Measurements from ENCODE around the gene TLCD5.

Gene TLCD5

DNA sequence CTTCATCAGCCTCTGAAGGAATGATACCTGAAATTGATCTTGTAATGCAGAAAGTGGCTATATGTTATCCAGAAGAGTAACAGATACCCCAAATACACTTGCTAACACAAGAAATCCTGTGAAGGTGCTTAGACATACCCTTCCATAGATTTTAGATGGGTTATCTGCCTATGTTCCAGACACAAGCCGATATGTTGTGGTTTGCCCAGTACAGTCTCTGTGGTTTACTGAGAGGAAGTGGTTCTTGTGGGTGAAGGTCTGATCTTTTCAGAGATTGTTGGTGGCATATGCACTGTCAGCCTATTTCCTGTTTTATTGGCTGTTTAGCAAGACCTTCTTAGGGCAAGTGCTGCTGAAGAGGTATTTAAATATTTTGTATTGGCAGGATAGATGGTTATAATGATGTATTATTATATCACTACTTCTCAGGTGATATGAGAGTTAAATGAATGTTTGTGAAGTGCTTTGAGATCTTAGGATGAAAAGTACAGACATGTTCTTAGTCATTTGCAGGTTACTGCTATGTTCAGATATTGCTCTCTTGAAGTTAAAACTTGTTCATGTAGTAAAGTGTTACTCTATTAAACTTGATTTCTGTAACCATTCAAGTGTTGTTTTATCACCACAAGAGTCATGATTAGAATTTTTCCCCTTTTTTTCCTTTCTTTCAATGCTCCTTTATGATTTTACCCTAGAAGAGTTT, 19.4 kb downstream of the TLCD5 start:
- Histone ChIP-seq H3K36me3 (ENCODE audit: control insufficient read depth in 2 of 2, insufficient read depth in 1 of 2, low read length in 2 of 2) (no peaks in the 10 kb centered on the region), H3K4me1 (ENCODE audit: control insufficient read depth, insufficient read depth, low read length) (peaks cover 6% of the 10 kb centered on the region), H3K9me3 (ENCODE audit: control insufficient read depth, insufficient read depth, low read depth, low read length) (no peaks in the 10 kb centered on the region), H3K4me3 (ENCODE audit: low read depth, low read length) (no peak overlapping the region), H3K27ac (ENCODE audit: extremely low read depth, low read depth, low read length) (no peak overlapping the region)
- ChIA-PET CTCF (interaction anchor here (1.6 kb wide), 1 partner anchor 10 kb away, joined by 5 read pairs; no protein-coding TSS in a partner anchor), POLR2A (no interaction called here)
- peak; percentile 30; the same call in 1 of the 2 replicates for TF ChIP-seq ZBTB17 (tag by site-specific recombination; IDR thresholded peaks at IDR 0.05)
- 0 out of 2 replicates have a peak, but pooled peaks have one; percentile 11 for TF ChIP-seq ZNF600 (tag by site-specific recombination; IDR thresholded peaks at IDR 0.05)
- peak; percentile 46; the same call in 1 of the 2 replicates for TF ChIP-seq PRDM6 (tag by site-specific recombination; IDR thresholded peaks at IDR 0.05)
- 0 out of 2 replicates have a peak, but pooled peaks have one; percentile 22 for TF ChIP-seq SP7 (tag by site-specific recombination; IDR thresholded peaks at IDR 0.05)
- TF ChIP-seq ZNF16 (tag by site-specific recombination; IDR thresholded peaks at IDR 0.05; ENCODE audit: low read depth), result no peak
- no peak for TF ChIP-seq ZNF658 (tag by site-specific recombination; IDR thresholded peaks at IDR 0.05)
- 0 out of 2 replicates have a peak, but pooled peaks have one; percentile 15 for TF ChIP-seq FEZF1 (tag by site-specific recombination; IDR thresholded peaks at IDR 0.05)

DNA sequence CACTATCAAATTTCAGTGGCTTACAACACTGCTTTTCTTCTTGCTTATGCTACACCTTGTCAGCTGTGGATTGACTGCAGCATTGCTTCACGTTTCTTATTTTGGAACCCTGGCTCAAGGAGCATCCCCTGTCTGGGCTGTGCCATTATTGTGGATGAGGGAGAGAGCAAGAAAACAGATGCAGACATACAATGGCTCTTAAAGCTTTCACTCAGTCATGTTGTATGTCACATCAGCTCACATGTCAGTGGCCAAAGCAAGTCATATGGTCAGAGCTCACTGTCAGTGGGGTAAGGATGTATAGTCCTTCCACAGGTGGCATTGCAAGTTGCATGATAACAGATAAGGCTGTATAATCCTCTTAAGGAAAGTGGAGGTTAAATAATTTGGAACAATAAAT, 21.1 kb downstream of the TLCD5 start:
- Histone ChIP-seq H3K4me1 (ENCODE audit: control insufficient read depth, insufficient read depth, low read length) (peaks cover 6% of the 10 kb centered on the region), H3K27ac (ENCODE audit: extremely low read depth, low read depth, low read length) (no peak overlapping the region), H3K4me3 (ENCODE audit: low read depth, low read length) (no peak overlapping the region), H3K9me3 (ENCODE audit: control insufficient read depth, insufficient read depth, low read depth, low read length) (no peaks in the 10 kb centered on the region), H3K36me3 (ENCODE audit: control insufficient read depth in 2 of 2, insufficient read depth in 1 of 2, low read length in 2 of 2) (no peaks in the 10 kb centered on the region)
- ChIA-PET CTCF (interaction anchor here (0.6 to 1.6 kb wide), 2 partner anchors 11 to 12 kb away, joined by 3 to 5 read pairs; no protein-coding TSS in a partner anchor), POLR2A (interaction anchor here (1.0 to 1.2 kb wide), 2 partner anchors 10 to 11 kb away, joined by 4 to 5 read pairs; partner anchors contain the start of gene ARHGEF12)
- TF ChIP-seq, protein P1, sequence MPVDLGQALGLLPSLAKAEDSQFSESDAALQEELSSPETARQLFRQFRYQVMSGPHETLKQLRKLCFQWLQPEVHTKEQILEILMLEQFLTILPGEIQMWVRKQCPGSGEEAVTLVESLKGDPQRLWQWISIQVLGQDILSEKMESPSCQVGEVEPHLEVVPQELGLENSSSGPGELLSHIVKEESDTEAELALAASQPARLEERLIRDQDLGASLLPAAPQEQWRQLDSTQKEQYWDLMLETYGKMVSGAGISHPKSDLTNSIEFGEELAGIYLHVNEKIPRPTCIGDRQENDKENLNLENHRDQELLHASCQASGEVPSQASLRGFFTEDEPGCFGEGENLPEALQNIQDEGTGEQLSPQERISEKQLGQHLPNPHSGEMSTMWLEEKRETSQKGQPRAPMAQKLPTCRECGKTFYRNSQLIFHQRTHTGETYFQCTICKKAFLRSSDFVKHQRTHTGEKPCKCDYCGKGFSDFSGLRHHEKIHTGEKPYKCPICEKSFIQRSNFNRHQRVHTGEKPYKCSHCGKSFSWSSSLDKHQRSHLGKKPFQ (tag by site-specific recombination; IDR thresholded peaks at IDR 0.05), result no peak
- TF ChIP-seq ZNF76 (tag by site-specific recombination; IDR thresholded peaks at IDR 0.05; ENCODE audit: borderline replicate concordance, low read depth) (no peak), PRDM1 (tag by site-specific recombination; IDR thresholded peaks at IDR 0.05) (0 out of 2 replicates have a peak, but pooled peaks have one; percentile 21), ZNF366 (tag by site-specific recombination; conservative IDR thresholded peaks at IDR 0.05) (no peak), ZXDB (tag by site-specific recombination; IDR thresholded peaks at IDR 0.05) (no peak), ZNF416 (tag by site-specific recombination; IDR thresholded peaks at IDR 0.05) (no peak), SCRT1 (tag by site-specific recombination; IDR thresholded peaks at IDR 0.05; ENCODE audit: borderline replicate concordance) (peak; percentile 64), ZNF214 (tag by site-specific recombination; IDR thresholded peaks at IDR 0.05; ENCODE audit: borderline replicate concordance) (no peak), PATZ1 (tag by site-specific recombination; IDR thresholded peaks at IDR 0.05) (no peak), OSR2 (tag by site-specific recombination; IDR thresholded peaks at IDR 0.05) (peak; percentile 7; the same call in 1 of the 2 replicates), ZNF24 (tag by site-specific recombination; IDR thresholded peaks at IDR 0.05) (no peak), ZIC2 (tag by site-specific recombination; IDR thresholded peaks at IDR 0.05) (no peak), ZNF335 (tag by site-specific recombination; conservative IDR thresholded peaks at IDR 0.05) (no peak), ZNF624 (tag by site-specific recombination; IDR thresholded peaks at IDR 0.05) (no peak), ZNF175 (tag by site-specific recombination; IDR thresholded peaks at IDR 0.05) (no peak), ZNF629 (tag by site-specific recombination; IDR thresholded peaks at IDR 0.05) (no peak), SCRT2 (tag by site-specific recombination; IDR thresholded peaks at IDR 0.05) (peak; percentile 83)
- TF ChIP-seq, protein P2, sequence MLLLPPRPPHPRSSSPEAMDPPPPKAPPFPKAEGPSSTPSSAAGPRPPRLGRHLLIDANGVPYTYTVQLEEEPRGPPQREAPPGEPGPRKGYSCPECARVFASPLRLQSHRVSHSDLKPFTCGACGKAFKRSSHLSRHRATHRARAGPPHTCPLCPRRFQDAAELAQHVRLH (tag by site-specific recombination; IDR thresholded peaks at IDR 0.05), result no peak
- TF ChIP-seq, protein P3, sequence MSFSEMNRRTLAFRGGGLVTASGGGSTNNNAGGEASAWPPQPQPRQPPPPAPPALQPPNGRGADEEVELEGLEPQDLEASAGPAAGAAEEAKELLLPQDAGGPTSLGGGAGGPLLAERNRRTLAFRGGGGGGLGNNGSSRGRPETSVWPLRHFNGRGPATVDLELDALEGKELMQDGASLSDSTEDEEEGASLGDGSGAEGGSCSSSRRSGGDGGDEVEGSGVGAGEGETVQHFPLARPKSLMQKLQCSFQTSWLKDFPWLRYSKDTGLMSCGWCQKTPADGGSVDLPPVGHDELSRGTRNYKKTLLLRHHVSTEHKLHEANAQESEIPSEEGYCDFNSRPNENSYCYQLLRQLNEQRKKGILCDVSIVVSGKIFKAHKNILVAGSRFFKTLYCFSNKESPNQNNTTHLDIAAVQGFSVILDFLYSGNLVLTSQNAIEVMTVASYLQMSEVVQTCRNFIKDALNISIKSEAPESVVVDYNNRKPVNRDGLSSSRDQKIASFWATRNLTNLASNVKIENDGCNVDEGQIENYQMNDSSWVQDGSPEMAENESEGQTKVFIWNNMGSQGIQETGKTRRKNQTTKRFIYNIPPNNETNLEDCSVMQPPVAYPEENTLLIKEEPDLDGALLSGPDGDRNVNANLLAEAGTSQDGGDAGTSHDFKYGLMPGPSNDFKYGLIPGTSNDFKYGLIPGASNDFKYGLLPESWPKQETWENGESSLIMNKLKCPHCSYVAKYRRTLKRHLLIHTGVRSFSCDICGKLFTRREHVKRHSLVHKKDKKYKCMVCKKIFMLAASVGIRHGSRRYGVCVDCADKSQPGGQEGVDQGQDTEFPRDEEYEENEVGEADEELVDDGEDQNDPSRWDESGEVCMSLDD (tag by site-specific recombination; IDR thresholded peaks at IDR 0.05), result no peak

Measured in HEK293 (cell line).